Smooth muscle cell (in vitro differentiated cells): ENCODE measurements around the gene FCRL6. TPM values are rescaled to one million over a fixed set of nuclear protein-coding genes. Genes with fewer than 3 reads are reported as not detected.

Experiments
- DNase-seq: peaks from one replicate; lab custom pipeline; 2025; ENCODE audit not compliant: unreplicated experiment; lab: John Stamatoyannopoulos, UW
- H2AFZ ChIP-seq: fragments of 200-600 bp; sonication (generic); 2 replicates; pipeline ENCODE4 v1.6.0; 2016; ENCODE audit warnings: antibody characterized with exemption, low read depth, mild to moderate bottlenecking
- H3F3A ChIP-seq: fragments of 200-600 bp; sonication (generic); 2 replicates; pipeline ENCODE4 v1.6.0; 2017; ENCODE audit warnings: antibody characterized with exemption, low read depth
- H3K27ac ChIP-seq: fragments of 200-600 bp; sonication (generic); 2 replicates; pipeline ENCODE4 v1.5.1; 2016; ENCODE audit warnings: low read depth, mild to moderate bottlenecking
- H3K27me3 ChIP-seq: fragments of 200-600 bp; sonication (generic); 2 replicates; pipeline ENCODE4 v1.6.1; 2016; ENCODE audit warnings: low read depth, mild to moderate bottlenecking
- H3K36me3 ChIP-seq: fragments of 200-600 bp; sonication (generic); 2 replicates; pipeline ENCODE4 v1.5.1; 2016; ENCODE audit warnings: low read depth
- H3K4me1 ChIP-seq: fragments of 200-600 bp; sonication (generic); 2 replicates; pipeline ENCODE4 v1.5.1; 2016; ENCODE audit warnings: low read depth
- H3K4me2 ChIP-seq: fragments of 200-600 bp; sonication (generic); 2 replicates; pipeline ENCODE4 v1.6.0; 2016; ENCODE audit warnings: mild to moderate bottlenecking
- H3K4me3 ChIP-seq: fragments of 200-600 bp; sonication (generic); 2 replicates; pipeline ENCODE4 v1.5.1; 2016; ENCODE audit warnings: mild to moderate bottlenecking
- H3K79me2 ChIP-seq: fragments of 200-600 bp; sonication (generic); 2 replicates; pipeline ENCODE4 v1.6.0; 2016; ENCODE audit warnings: low read depth, mild to moderate bottlenecking
- H3K9ac ChIP-seq: fragments of 200-600 bp; sonication (generic); 2 replicates; pipeline ENCODE4 v1.6.0; 2016; ENCODE audit warnings: low read depth
- H3K9me3 ChIP-seq: fragments of 200-600 bp; sonication (generic); replicated peaks from 2 replicates; pipeline ENCODE4 v1.5.1; 2016; ENCODE audit warnings: low read depth
- H4K20me1 ChIP-seq: fragments of 200-600 bp; sonication (generic); 2 replicates; pipeline ENCODE4 v1.6.0; 2016; ENCODE audit warnings: low read depth
- WGBS: methylation state at CpG from one replicate; pipeline ENCODE4 v1.1.7; 2016; ENCODE audit warnings: low lambda C conversion rate; 5-methylcytosine and 5-hydroxymethylcytosine counted together
- polyA plus RNA-seq: library from polyadenylated mRNA; unstranded; fragments of >200 nt; fragmentation: Nextera tagmentation; extraction: Ambion mirVana; gene quantifications from 2 replicates; pipeline ENCODE4 v1.2.1, GENCODE V29; 2016
- total RNA-seq: library from RNA; depleted of rRNA; stranded (reverse); fragments of >200 nt; gene quantifications from 2 replicates; pipeline ENCODE4 v1.2.3, GENCODE V29; 2014
- TF ChIP-seq, protein P1 (sequence below): fragments of 200-600 bp; sonication (generic); IDR thresholded peaks from 2 replicates; pipeline ENCODE4 v1.5.1; 2017; ENCODE audit warnings: borderline replicate concordance, mild to moderate bottlenecking, antibody characterized with exemption; ENCODE audit not compliant: insufficient read depth, poor library complexity, severe bottlenecking

FCRL6 gene
- total and polyA plus RNA-seq, 2 experiments from 2014 or later = not detected

- H3K79me2 ChIP-seq = no peaks in the 10 kb centered on the region
- no peak overlapping the region for H3K4me3 ChIP-seq
- H3F3A ChIP-seq = no peaks in the 10 kb centered on the region
- no peaks in the 10 kb centered on the region for H4K20me1 ChIP-seq
- H3K4me2 ChIP-seq = no peak overlapping the region
- WGBS = 27% methylated on average over 3 of the region's 3 CpGs
- DNase-seq = no peak
- no peaks in the 10 kb centered on the region for H3K4me1 ChIP-seq
- H3K9me3 ChIP-seq = no peaks in the 10 kb centered on the region
- H3K36me3 ChIP-seq = no peaks in the 10 kb centered on the region
- H3K27ac ChIP-seq = peak overlapping the region; percentile 29
- no peak overlapping the region for H2AFZ ChIP-seq
- H3K9ac ChIP-seq = no peak overlapping the region
- H3K27me3 ChIP-seq = no peaks in the 10 kb centered on the region
- TF ChIP-seq, protein P1, sequence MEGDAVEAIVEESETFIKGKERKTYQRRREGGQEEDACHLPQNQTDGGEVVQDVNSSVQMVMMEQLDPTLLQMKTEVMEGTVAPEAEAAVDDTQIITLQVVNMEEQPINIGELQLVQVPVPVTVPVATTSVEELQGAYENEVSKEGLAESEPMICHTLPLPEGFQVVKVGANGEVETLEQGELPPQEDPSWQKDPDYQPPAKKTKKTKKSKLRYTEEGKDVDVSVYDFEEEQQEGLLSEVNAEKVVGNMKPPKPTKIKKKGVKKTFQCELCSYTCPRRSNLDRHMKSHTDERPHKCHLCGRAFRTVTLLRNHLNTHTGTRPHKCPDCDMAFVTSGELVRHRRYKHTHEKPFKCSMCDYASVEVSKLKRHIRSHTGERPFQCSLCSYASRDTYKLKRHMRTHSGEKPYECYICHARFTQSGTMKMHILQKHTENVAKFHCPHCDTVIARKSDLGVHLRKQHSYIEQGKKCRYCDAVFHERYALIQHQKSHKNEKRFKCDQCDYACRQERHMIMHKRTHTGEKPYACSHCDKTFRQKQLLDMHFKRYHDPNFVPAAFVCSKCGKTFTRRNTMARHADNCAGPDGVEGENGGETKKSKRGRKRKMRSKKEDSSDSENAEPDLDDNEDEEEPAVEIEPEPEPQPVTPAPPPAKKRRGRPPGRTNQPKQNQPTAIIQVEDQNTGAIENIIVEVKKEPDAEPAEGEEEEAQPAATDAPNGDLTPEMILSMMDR = no peak
These were observed 15.2 kb upstream of the FCRL6 start for GRCh38 chr1:159786966-159787365.

DNA sequence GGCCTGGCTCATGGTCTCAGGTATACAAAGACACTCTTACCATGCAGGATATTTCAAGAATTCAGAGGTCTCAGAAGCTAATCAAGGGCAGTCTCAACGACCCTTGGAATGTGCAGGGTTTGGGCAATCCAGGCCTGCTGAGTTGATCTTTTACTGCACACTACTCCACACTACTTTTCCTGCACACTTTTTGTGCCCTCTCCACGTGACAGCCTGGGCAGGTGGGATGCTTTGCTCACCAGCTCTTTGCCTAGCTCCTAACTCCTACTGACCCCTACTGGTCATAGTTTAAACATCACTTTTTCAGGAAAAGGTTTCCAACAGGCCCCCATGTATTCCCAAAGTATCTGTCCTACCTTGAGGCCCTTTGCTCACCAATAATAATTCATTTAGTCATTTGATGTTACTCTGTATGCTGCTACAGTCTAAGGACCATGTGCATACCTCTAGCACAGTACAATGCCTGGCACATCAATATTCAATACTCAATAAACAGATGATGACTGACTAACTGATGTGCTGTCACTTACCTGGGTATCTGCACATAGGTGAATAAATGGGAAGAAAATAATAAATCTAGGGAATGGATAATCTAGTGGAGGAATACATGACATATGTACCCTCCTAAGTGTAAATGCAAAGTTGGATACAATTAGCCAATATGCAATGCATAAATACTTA is 11.8 kb upstream of the FCRL6 start:
- TF ChIP-seq, protein P1 = peak; percentile 46
- peaks cover 22% of the 10 kb centered on the region for H3K27me3 ChIP-seq
- WGBS = 15% methylated on average over 2 of the region's 2 CpGs
- H3K9ac ChIP-seq = no peak overlapping the region
- H4K20me1 ChIP-seq = no peaks in the 10 kb centered on the region
- H3K9me3 ChIP-seq = no peaks in the 10 kb centered on the region
- DNase-seq = no peak
- no peaks in the 10 kb centered on the region for H3K4me1 ChIP-seq
- no peaks in the 10 kb centered on the region for H3K36me3 ChIP-seq
- H3K79me2 ChIP-seq = no peaks in the 10 kb centered on the region
- no peak overlapping the region for H2AFZ ChIP-seq
- H3K27ac ChIP-seq = no peak overlapping the region
- no peaks in the 10 kb centered on the region for H3F3A ChIP-seq
- no peak overlapping the region for H3K4me3 ChIP-seq
- H3K4me2 ChIP-seq = no peak overlapping the region

GRCh38 chr1:159791031-159791430 is 11.1 kb upstream of the FCRL6 start:
- no peak overlapping the region for H3K9ac ChIP-seq
- no peaks in the 10 kb centered on the region for H3K36me3 ChIP-seq
- no peaks in the 10 kb centered on the region for H3K79me2 ChIP-seq
- TF ChIP-seq, protein P1 = no peak
- H3K4me3 ChIP-seq = no peak overlapping the region
- no peaks in the 10 kb centered on the region for H3K9me3 ChIP-seq
- 53% methylated on average over 3 of the region's 3 CpGs for WGBS
- no peaks in the 10 kb centered on the region for H4K20me1 ChIP-seq
- DNase-seq = no peak
- H3K27me3 ChIP-seq = peaks cover 22% of the 10 kb centered on the region
- H3K4me2 ChIP-seq = no peak overlapping the region
- no peak overlapping the region for H2AFZ ChIP-seq
- no peaks in the 10 kb centered on the region for H3F3A ChIP-seq
- no peak overlapping the region for H3K27ac ChIP-seq
- H3K4me1 ChIP-seq = no peaks in the 10 kb centered on the region

DNA sequence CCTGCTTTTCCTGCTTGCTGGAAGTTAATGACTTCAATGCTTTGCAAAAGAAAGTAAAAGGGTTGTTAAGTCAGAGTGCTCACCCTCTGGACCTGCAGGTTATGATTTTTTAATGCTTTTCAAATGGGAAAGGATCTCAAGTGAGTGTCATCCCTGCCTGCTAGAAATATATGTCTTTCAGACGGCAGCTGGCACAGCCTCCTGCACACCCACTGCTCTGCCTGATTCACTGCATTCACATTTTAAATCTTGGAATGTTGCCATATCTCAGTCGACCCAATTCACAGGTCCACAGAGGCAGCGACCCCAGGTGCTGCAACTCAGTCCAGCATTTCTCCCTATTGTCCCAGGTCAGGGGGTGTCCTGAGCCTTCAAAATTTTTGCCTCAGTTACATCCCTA is 10.7 kb upstream of the FCRL6 start:
- no peaks in the 10 kb centered on the region for H3K36me3 ChIP-seq
- H3K4me1 ChIP-seq = no peaks in the 10 kb centered on the region
- TF ChIP-seq, protein P1 = no peak
- WGBS = 43% methylated on average over 3 of the region's 3 CpGs
- H4K20me1 ChIP-seq = no peaks in the 10 kb centered on the region
- peaks cover 24% of the 10 kb centered on the region for H3K27me3 ChIP-seq
- no peak overlapping the region for H2AFZ ChIP-seq
- H3K4me3 ChIP-seq = no peak overlapping the region
- no peaks in the 10 kb centered on the region for H3K79me2 ChIP-seq
- no peaks in the 10 kb centered on the region for H3F3A ChIP-seq
- no peak for DNase-seq
- no peak overlapping the region for H3K4me2 ChIP-seq
- no peak overlapping the region for H3K27ac ChIP-seq
- H3K9ac ChIP-seq = no peak overlapping the region
- H3K9me3 ChIP-seq = no peaks in the 10 kb centered on the region
